ENCODE results near the gene SPATS2. TPM values are rescaled to one million over a fixed set of nuclear protein-coding genes. Genes with fewer than 3 reads are reported as not detected.

Gene SPATS2
- total RNA-seq, 1 donor from 2014 or later = 43.9 TPM

DNA sequence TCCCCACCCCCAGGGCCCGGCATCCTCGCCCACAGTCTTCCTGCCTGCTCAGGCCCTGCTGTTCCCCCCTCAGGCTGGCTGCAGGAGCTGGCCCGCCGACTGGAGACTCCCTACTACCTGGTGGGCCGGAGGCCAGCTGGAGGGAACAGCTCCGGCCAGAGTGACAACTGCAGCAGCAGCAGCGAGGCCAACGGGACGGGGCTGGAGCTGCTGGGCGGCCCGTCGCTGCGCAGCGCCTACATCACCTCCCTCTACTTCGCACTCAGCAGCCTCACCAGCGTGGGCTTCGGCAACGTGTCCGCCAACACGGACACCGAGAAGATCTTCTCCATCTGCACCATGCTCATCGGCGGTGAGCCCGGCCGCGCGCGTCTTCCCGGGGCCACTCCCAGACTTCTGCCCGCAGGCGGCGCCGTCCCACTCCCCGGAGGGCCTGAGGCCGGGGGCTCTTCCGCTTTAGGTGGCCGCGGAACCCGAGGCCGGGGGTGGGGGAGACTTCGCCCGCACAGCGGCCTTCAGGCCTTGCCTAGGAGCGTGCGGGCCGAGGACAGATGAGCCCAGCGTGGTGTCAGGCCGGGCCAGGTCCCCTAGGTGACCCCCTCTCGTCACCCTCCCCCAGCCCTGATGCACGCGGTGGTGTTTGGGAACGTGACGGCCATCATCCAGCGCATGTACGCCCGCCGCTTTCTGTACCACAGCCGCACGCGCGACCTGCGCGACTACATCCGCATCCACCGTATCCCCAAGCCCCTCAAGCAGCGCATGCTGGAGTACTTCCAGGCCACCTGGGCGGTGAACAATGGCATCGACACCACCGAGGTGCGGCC, 181.8 kb downstream of the SPATS2 start:
- H3K27ac Mint-ChIP-seq (ENCODE audit: unreplicated experiment) = no peak overlapping the region
- no peaks in the 10 kb centered on the region for H3K36me3 Mint-ChIP-seq (ENCODE audit: unreplicated experiment)
- TF ChIP-seq, protein P1, sequence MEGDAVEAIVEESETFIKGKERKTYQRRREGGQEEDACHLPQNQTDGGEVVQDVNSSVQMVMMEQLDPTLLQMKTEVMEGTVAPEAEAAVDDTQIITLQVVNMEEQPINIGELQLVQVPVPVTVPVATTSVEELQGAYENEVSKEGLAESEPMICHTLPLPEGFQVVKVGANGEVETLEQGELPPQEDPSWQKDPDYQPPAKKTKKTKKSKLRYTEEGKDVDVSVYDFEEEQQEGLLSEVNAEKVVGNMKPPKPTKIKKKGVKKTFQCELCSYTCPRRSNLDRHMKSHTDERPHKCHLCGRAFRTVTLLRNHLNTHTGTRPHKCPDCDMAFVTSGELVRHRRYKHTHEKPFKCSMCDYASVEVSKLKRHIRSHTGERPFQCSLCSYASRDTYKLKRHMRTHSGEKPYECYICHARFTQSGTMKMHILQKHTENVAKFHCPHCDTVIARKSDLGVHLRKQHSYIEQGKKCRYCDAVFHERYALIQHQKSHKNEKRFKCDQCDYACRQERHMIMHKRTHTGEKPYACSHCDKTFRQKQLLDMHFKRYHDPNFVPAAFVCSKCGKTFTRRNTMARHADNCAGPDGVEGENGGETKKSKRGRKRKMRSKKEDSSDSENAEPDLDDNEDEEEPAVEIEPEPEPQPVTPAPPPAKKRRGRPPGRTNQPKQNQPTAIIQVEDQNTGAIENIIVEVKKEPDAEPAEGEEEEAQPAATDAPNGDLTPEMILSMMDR (IDR thresholded peaks at IDR 0.05; ENCODE audit: partially characterized antibody, unreplicated experiment) = peak; percentile 29
- peaks cover 19% of the 10 kb centered on the region for H3K9me3 Mint-ChIP-seq (ENCODE audit: unreplicated experiment)
- peak; percentile 63 for DNase-seq
- peak overlapping the region; percentile 49 for H3K4me3 Mint-ChIP-seq (ENCODE audit: unreplicated experiment)
- peaks cover 24% of the 10 kb centered on the region for H3K27me3 Mint-ChIP-seq (ENCODE audit: unreplicated experiment)
- H3K4me1 Mint-ChIP-seq (ENCODE audit: low read depth, unreplicated experiment) = peaks cover 17% of the 10 kb centered on the region

DNA sequence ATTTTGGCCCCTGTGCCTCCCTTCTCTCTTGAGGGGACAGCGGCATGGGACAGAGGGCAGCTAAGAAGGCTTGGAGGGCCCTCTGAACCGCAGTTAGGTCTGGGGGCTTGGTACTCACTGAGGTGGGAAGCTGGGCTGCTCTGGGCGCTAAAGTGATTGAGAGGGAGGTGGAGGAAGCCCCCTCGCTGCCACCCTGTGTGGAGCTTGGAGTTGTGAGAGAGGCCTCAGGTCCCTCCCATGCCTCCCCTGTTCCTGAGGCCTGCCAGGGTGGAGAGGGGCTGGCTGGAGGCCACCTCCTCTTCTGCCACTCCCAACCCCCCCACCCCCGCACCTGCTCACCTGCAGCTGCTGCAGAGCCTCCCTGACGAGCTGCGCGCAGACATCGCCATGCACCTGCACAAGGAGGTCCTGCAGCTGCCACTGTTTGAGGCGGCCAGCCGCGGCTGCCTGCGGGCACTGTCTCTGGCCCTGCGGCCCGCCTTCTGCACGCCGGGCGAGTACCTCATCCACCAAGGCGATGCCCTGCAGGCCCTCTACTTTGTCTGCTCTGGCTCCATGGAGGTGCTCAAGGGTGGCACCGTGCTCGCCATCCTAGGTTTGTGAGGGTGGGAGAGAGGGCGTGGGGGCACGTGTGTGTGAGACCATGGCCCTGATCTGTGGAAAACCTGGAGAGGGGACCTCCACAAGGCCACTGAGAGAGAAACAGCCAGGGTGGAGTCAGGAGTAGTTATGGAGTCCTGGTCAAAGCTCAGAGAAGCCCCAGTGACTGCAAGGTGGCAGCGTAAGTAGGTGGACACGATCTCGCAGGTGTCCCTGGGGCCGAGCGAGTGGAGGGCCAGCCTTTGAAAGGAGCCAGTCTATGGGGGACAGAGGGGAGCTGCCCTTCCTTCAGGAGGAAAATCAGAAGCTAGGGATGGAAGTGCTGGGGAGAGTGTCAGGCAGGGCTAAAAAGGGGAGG, 182.8 kb downstream of the SPATS2 start:
- H3K4me1 Mint-ChIP-seq (ENCODE audit: low read depth, unreplicated experiment) = peaks cover 15% of the 10 kb centered on the region
- no peaks in the 10 kb centered on the region for H3K36me3 Mint-ChIP-seq (ENCODE audit: unreplicated experiment)
- peaks cover 18% of the 10 kb centered on the region for H3K9me3 Mint-ChIP-seq (ENCODE audit: unreplicated experiment)
- H3K27me3 Mint-ChIP-seq (ENCODE audit: unreplicated experiment) = peaks cover 19% of the 10 kb centered on the region
- TF ChIP-seq, protein P1 (IDR thresholded peaks at IDR 0.05; ENCODE audit: partially characterized antibody, unreplicated experiment) = no peak
- no peak for DNase-seq
- no peak overlapping the region for H3K4me3 Mint-ChIP-seq (ENCODE audit: unreplicated experiment)
- peak overlapping the region; percentile 52 for H3K27ac Mint-ChIP-seq (ENCODE audit: unreplicated experiment)

- Mint-ChIP-seq H3K4me3 (ENCODE audit: unreplicated experiment) (no peak overlapping the region), H3K36me3 (ENCODE audit: unreplicated experiment) (no peaks in the 10 kb centered on the region), H3K27me3 (ENCODE audit: unreplicated experiment) (peaks cover 17% of the 10 kb centered on the region), H3K27ac (ENCODE audit: unreplicated experiment) (peak overlapping the region; percentile 52), H3K4me1 (ENCODE audit: low read depth, unreplicated experiment) (peaks cover 13% of the 10 kb centered on the region), H3K9me3 (ENCODE audit: unreplicated experiment) (peaks cover 16% of the 10 kb centered on the region)
- TF ChIP-seq, protein P1 (IDR thresholded peaks at IDR 0.05; ENCODE audit: partially characterized antibody, unreplicated experiment) = no peak
- DNase-seq = no peak
Observed at GRCh38 chr12:49550693-49551252, 183.5 kb downstream of the SPATS2 start.

DNA sequence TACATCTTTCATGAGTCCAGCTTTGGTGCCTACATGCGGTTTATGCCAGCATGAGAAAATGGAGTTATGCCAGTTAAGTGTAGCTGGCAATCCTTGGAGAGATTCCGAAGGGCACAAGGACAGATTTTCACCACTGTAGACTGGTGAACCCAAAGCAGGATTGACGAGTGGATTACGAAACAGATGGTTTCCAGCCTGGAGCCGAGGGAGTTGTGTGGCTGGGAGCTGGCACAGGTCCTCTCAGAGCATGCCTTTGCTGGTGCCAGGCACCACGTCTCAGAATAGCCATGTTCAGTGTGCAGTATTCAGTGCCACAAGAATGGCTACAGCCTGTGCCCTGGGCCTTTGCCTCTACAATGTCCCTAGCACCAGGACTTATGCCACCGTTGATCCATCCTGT, 184.8 kb downstream of the SPATS2 start:
- peaks cover 15% of the 10 kb centered on the region for H3K27me3 Mint-ChIP-seq (ENCODE audit: unreplicated experiment)

More for the DNA sequence above, 184.8 kb downstream of the SPATS2 start:
- Mint-ChIP-seq H3K36me3 (ENCODE audit: unreplicated experiment) (no peaks in the 10 kb centered on the region), H3K27ac (ENCODE audit: unreplicated experiment) (no peak overlapping the region), H3K4me3 (ENCODE audit: unreplicated experiment) (no peak overlapping the region), H3K9me3 (ENCODE audit: unreplicated experiment) (peaks cover 17% of the 10 kb centered on the region), H3K4me1 (ENCODE audit: low read depth, unreplicated experiment) (peaks cover 13% of the 10 kb centered on the region)
- TF ChIP-seq, protein P1 (IDR thresholded peaks at IDR 0.05; ENCODE audit: partially characterized antibody, unreplicated experiment) = no peak
- DNase-seq = no peak
